ENCODE data around the gene GDA. TPM values are rescaled to one million over a fixed set of nuclear protein-coding genes. Genes with fewer than 3 reads are reported as not detected.

GDA gene
- total and polyA plus RNA-seq, 4 donors = 0.37 to 24.4 (median 19.5) TPM

DNA sequence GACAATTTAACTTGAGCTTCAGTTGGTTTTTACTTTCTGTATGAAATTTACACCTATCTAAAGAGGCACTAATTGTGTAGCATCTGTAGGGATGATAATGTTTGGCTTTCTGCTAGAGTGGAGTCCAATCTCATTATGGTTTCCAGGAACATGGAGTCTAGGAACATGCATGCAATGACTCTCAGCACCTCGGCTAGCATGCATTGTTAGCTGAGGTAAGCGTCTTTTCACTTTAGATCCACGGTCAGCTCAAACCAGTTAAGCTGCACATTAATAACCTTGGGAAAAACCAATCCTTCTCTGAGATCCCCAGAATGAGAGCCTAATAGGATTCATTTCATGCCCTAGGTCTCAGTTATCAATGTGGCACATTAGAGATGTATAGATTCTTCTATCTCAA is 7.8 kb upstream of the GDA start:
- no peak overlapping the region for H3K27ac ChIP-seq (ENCODE audit: low read depth in 1 of 2, low read length in 2 of 2)
- H3K9me3 ChIP-seq (ENCODE audit: control insufficient read depth in 4 of 4, low read length in 3 of 4) = no peaks in the 10 kb centered on the region
- H3K36me3 ChIP-seq (ENCODE audit: control insufficient read depth in 4 of 4, insufficient read depth in 3 of 4, low read depth in 1 of 4, low read length in 3 of 4) = no peaks in the 10 kb centered on the region
- WGBS = 92% methylated on average over 3 of the region's 3 CpGs
- no peak for DNase-seq (ENCODE audit: low spot score)
- no peak overlapping the region for H3K9ac ChIP-seq (ENCODE audit: low read depth in 1 of 2, low read length in 2 of 2)
- no peak overlapping the region for H3K4me3 ChIP-seq (ENCODE audit: low read depth in 1 of 3, low read length in 3 of 3)
- no peaks in the 10 kb centered on the region for H3K4me1 ChIP-seq (ENCODE audit: control insufficient read depth in 4 of 4, insufficient read depth in 4 of 4, low read length in 3 of 4)
- H3K27me3 ChIP-seq (ENCODE audit: control insufficient read depth in 4 of 4, insufficient read depth in 4 of 4, low read length in 3 of 4) = no peaks in the 10 kb centered on the region
- TF ChIP-seq YY1 (IDR thresholded peaks at IDR 0.05) (no peak), FOXA1 (IDR thresholded peaks at IDR 0.05) (no peak), EGR1 (IDR thresholded peaks at IDR 0.05; ENCODE audit: low read depth in 2 of 2) (no peak), RAD21 (IDR thresholded peaks at IDR 0.05) (no peak), RXRA (IDR thresholded peaks at IDR 0.05) (no peak), NR2F2 (IDR thresholded peaks at IDR 0.05) (no peak), HNF4A (conservative IDR thresholded peaks at IDR 0.05) (no peak), TAF1 (conservative IDR thresholded peaks at IDR 0.05) (no peak), GABPA (IDR thresholded peaks at IDR 0.05 in 1 of 2, conservative IDR thresholded peaks at IDR 0.05 in 1 of 2) (no peak), JUND (IDR thresholded peaks at IDR 0.05) (no peak), SP1 (IDR thresholded peaks at IDR 0.05) (no peak), HNF4G (IDR thresholded peaks at IDR 0.05) (no peak)
- TF ChIP-seq, protein P1, sequence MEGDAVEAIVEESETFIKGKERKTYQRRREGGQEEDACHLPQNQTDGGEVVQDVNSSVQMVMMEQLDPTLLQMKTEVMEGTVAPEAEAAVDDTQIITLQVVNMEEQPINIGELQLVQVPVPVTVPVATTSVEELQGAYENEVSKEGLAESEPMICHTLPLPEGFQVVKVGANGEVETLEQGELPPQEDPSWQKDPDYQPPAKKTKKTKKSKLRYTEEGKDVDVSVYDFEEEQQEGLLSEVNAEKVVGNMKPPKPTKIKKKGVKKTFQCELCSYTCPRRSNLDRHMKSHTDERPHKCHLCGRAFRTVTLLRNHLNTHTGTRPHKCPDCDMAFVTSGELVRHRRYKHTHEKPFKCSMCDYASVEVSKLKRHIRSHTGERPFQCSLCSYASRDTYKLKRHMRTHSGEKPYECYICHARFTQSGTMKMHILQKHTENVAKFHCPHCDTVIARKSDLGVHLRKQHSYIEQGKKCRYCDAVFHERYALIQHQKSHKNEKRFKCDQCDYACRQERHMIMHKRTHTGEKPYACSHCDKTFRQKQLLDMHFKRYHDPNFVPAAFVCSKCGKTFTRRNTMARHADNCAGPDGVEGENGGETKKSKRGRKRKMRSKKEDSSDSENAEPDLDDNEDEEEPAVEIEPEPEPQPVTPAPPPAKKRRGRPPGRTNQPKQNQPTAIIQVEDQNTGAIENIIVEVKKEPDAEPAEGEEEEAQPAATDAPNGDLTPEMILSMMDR (IDR thresholded peaks at IDR 0.05; ENCODE audit: low read depth, low read length, missing input control) = no peak
- TF ChIP-seq, protein P2, sequence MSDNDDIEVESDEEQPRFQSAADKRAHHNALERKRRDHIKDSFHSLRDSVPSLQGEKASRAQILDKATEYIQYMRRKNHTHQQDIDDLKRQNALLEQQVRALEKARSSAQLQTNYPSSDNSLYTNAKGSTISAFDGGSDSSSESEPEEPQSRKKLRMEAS (IDR thresholded peaks at IDR 0.05) = no peak
- TF ChIP-seq, protein P3, sequence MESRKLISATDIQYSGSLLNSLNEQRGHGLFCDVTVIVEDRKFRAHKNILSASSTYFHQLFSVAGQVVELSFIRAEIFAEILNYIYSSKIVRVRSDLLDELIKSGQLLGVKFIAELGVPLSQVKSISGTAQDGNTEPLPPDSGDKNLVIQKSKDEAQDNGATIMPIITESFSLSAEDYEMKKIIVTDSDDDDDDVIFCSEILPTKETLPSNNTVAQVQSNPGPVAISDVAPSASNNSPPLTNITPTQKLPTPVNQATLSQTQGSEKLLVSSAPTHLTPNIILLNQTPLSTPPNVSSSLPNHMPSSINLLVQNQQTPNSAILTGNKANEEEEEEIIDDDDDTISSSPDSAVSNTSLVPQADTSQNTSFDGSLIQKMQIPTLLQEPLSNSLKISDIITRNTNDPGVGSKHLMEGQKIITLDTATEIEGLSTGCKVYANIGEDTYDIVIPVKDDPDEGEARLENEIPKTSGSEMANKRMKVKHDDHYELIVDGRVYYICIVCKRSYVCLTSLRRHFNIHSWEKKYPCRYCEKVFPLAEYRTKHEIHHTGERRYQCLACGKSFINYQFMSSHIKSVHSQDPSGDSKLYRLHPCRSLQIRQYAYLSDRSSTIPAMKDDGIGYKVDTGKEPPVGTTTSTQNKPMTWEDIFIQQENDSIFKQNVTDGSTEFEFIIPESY (IDR thresholded peaks at IDR 0.05) = no peak
- TF ChIP-seq, protein P4, sequence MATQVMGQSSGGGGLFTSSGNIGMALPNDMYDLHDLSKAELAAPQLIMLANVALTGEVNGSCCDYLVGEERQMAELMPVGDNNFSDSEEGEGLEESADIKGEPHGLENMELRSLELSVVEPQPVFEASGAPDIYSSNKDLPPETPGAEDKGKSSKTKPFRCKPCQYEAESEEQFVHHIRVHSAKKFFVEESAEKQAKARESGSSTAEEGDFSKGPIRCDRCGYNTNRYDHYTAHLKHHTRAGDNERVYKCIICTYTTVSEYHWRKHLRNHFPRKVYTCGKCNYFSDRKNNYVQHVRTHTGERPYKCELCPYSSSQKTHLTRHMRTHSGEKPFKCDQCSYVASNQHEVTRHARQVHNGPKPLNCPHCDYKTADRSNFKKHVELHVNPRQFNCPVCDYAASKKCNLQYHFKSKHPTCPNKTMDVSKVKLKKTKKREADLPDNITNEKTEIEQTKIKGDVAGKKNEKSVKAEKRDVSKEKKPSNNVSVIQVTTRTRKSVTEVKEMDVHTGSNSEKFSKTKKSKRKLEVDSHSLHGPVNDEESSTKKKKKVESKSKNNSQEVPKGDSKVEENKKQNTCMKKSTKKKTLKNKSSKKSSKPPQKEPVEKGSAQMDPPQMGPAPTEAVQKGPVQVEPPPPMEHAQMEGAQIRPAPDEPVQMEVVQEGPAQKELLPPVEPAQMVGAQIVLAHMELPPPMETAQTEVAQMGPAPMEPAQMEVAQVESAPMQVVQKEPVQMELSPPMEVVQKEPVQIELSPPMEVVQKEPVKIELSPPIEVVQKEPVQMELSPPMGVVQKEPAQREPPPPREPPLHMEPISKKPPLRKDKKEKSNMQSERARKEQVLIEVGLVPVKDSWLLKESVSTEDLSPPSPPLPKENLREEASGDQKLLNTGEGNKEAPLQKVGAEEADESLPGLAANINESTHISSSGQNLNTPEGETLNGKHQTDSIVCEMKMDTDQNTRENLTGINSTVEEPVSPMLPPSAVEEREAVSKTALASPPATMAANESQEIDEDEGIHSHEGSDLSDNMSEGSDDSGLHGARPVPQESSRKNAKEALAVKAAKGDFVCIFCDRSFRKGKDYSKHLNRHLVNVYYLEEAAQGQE (IDR thresholded peaks at IDR 0.05) = no peak
